Fibroblast of villous mesenchyme (primary cell): Measurements from ENCODE around the gene MT4. TPM values are rescaled to one million over a fixed set of nuclear protein-coding genes. Genes with fewer than 3 reads are reported as not detected.

Source experiments
- DNase-seq: peaks from one replicate; pipeline ENCODE4 v3.0.0-alpha.2; 2010; ENCODE audit warnings: low read depth
- H3K4me3 ChIP-seq: 2 replicates; pipeline ENCODE4 v1.5.1; 2011; ENCODE audit warnings: low read depth, mild to moderate bottlenecking, low read length
- total RNA-seq: library from RNA; depleted of rRNA; stranded (reverse); fragments of >200 nt; gene quantifications from 2 replicates; pipeline ENCODE4 v1.2.3, GENCODE V29; 2012
- TF ChIP-seq, protein P1 (sequence below): IDR thresholded peaks from 2 replicates; pipeline ENCODE4 v1.5.1; 2012; ENCODE audit warnings: low read depth, mild to moderate bottlenecking, low read length; ENCODE audit not compliant: insufficient read depth

The MT4 gene
- total RNA-seq, 1 donor = not detected

DNA sequence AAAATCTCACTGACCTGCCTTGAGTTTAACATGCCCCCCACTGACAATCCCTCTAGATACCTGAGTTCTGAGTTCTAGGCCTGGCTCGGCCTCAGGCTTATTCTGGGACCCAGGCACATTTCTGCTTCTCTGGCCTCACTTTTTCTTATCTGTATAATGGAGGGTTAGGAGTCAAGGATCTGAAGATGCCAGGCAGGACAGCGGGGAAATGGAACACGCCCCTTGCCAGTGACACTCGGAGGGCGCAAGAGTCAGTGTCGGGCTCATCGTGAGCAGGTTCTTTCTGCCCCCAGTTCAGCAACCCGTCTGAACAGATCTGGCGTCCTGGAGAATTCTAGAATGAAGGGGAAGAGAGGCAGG lies 23.9 kb downstream of the MT4 start:
- DNase-seq = no peak
- TF ChIP-seq, protein P1, sequence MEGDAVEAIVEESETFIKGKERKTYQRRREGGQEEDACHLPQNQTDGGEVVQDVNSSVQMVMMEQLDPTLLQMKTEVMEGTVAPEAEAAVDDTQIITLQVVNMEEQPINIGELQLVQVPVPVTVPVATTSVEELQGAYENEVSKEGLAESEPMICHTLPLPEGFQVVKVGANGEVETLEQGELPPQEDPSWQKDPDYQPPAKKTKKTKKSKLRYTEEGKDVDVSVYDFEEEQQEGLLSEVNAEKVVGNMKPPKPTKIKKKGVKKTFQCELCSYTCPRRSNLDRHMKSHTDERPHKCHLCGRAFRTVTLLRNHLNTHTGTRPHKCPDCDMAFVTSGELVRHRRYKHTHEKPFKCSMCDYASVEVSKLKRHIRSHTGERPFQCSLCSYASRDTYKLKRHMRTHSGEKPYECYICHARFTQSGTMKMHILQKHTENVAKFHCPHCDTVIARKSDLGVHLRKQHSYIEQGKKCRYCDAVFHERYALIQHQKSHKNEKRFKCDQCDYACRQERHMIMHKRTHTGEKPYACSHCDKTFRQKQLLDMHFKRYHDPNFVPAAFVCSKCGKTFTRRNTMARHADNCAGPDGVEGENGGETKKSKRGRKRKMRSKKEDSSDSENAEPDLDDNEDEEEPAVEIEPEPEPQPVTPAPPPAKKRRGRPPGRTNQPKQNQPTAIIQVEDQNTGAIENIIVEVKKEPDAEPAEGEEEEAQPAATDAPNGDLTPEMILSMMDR = no peak
- no peak overlapping the region for H3K4me3 ChIP-seq

DNA sequence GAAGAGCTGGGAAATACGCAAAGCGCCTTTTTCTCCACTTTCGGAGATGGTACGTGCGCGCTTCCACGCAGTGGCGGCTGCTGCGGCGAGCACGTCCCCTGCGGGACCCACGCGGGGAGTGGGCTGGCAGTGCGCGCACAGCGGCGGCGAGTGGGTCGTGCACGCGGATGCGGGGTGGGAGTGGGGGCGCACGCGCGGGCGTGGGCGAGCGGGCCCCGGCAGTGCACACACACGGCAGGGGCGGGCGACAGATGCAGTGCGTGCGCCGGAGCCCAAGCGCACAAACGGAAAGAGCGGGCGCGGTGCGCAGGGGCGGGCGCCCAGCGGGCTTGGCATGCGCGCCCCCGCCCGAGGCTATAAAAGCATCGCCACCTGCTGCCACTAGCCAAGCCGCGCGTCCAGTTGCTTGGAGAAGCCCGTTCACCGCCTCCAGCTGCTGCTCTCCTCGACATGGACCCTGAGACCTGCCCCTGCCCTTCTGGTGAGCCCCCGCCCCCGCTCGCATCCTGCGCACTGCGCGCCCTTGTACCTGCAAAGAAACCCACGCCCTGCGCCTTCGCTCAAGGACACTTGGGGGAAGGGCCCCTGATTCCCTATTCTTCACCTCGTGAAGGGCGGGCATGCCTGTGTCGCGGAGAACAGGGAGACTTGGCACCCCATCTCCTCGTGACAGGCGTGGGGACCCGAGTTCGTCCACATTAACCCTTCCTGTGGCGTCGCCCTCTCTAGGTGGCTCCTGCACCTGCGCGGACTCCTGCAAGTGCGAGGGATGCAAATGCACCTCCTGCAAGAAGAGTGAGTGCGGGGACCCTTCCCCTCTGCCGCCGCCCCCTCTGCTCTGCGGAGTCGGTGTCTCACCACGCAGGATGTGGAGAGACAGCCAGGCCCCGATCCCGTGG lies 24.5 kb downstream of the MT4 start, which contains the start of gene MT3:
MT3 (plus strand) TSS at position 388 of the 899 bp plus-strand sequence; CDS start at position 451, 63 bp downstream.
- TF ChIP-seq, protein P1 = no peak
- no peak for DNase-seq
- no peak within 1 kb of the TSS for H3K4me3 ChIP-seq

DNA sequence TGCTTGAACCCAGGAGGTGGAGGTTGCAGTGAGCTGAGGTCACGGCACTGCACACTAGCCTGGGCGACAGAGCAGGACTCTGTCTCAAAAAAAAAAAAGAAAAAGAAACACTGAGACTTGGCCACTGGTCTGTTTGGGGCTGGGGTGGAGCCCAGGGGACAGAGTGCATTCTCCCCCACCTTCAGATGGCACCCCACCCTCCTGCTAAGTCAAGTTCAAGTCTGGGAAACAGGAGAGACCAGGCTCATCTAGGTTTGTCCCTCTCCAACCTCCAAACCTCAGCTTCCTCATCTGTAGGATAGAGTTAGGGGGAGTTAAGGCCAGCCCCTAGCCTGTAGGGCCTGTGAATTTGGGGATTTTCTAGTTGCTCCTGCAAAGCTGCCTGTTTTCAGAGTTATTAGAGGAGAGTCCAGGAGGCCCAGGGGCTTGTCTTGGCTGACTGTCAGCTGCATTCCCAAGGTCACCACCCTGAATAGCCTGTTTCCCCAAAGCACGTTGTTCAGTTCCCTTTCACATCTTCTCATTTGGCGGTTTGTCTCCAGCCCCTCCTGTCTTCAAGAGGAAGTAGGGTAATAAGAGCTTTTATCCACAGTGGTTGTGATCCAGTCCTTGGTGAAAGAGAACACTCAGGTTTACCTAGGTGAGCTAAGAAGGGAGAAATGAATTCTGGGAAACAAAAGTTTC lies 26.6 kb downstream of the MT4 start:
- no peak overlapping the region for H3K4me3 ChIP-seq
- TF ChIP-seq, protein P1 = no peak
- DNase-seq = no peak

DNA sequence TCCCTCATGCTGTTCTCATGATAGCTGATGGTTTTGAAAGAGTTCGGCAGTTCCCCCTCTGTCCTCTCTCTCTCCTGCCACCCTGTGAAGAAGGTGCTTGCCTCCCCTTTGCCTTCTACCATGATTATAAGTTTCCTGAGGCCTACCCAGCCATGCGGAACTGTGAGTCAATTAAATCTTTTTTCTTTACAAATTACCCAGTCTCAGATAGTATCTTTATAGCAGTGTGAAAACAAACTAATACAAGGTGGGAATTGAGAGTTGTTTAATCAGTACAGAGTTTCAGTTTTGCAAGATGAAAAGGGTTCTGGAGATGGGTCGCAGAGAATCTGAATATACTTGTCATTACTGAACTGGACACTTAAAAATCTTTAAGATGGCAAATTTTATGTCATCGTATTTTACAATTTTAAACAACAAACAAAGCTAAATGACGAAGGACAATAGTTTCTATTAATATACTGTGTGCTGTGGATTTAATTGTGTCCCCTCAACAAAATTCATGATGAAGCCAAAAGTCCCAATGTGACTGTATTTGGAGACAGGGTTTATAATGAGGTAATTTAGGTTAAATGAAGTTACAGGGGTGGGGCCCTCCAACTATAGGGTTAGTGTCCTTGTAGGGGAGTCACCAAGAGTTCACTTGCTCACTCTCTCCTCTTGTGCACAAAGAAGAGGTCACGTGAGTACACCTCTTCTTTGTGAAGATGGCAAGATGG lies 28.9 kb downstream of the MT4 start:
- TF ChIP-seq, protein P1 = no peak
- no peak for DNase-seq
- H3K4me3 ChIP-seq = no peak overlapping the region

DNA sequence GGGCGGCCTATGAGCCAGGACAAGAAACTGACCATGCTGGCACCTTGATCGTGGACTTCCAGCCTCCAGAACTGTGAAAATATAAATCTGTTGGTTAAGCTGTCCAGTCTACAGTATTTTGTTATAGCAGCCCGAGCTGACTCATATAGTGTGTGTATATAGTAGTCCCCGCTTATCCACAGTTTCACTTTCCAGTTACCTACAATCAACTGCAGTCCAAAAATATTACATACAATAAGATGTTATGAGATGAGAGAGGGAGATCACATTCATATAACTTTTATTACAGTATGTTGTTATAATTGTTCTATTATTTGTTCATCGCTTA lies 29.4 kb downstream of the MT4 start:
- H3K4me3 ChIP-seq = no peak overlapping the region
- TF ChIP-seq, protein P1 = no peak

DNA sequence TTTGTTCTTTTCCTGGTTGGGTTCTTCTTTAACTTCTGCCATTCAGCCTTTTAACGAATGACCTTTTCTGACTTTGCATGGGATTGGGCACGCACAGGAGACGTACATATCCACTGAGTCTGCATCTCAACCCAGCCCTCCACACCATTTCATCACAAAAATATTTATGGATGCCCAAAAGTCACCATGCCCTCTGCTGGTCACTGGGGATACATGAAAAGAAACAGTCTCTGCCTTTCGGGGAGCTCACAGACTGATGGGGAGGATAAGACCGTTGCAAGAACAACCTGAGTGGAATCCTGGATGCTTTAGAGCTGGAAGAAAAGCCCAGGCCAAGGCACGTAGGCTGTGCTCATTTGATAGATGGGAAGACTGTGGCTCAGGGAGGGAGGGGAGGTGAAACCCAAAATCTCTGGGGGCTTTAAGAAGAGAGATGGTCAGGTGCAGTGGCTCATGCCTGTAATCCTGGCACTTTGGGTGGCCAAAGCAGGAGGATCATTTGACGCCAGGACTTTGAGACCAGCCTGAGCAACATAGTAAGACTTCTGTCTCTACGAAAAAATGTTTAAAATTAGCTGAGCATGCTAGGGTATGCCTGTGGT lies 35.6 kb downstream of the MT4 start:
- peak; percentile 60 for DNase-seq
- TF ChIP-seq, protein P1 = peak; percentile 77
- no peak overlapping the region for H3K4me3 ChIP-seq

More for the DNA sequence above, 29.4 kb downstream of the MT4 start:
- no peak for DNase-seq
